ENCODE data around the gene SPATC1L. TPM values are rescaled to one million over a fixed set of nuclear protein-coding genes. Genes with fewer than 3 reads are reported as not detected.

The SPATC1L gene
- total RNA-seq, 2 donors from 2014 or later = 4.4 to 9.6 TPM

DNA sequence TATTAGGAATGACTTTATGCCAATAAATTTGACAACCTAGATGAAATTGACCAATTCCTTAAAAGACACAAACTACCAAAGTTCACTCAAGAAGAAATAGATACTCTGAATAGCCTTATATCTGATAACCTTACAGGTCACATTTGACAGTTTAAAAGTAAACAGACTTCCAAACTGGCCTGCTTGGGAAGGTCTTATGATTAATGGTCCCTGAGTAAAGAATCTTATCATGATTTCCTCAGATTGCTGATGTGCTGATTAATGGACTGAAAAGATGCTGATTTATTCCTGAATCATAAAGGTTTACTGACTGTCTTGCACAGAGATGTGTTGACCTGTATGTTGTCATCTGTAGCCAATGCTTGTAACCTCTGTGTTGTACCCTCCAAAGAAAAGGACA, 19.2 kb downstream of the SPATC1L start:
- no peak overlapping the region for H3K27ac ChIP-seq
- no peak for ATAC-seq
- no peak overlapping the region for H3K4me3 ChIP-seq
- no peaks in the 10 kb centered on the region for H3K9me3 ChIP-seq
- intact Hi-C loops (cut with DNase I) = no loop called here
- no peak for DNase-seq
- TF ChIP-seq CTCF (IDR thresholded peaks at IDR 0.05) = no peak
- no peak for TF ChIP-seq POLR2A (IDR thresholded peaks at IDR 0.05)
- no peaks in the 10 kb centered on the region for H3K27me3 ChIP-seq
- no peaks in the 10 kb centered on the region for H3K4me1 ChIP-seq
- no peaks in the 10 kb centered on the region for H3K36me3 ChIP-seq (replicated peaks in 1 of 2; ENCODE audit: insufficient read depth in 1 of 2, low read depth in 2 of 2)

DNA sequence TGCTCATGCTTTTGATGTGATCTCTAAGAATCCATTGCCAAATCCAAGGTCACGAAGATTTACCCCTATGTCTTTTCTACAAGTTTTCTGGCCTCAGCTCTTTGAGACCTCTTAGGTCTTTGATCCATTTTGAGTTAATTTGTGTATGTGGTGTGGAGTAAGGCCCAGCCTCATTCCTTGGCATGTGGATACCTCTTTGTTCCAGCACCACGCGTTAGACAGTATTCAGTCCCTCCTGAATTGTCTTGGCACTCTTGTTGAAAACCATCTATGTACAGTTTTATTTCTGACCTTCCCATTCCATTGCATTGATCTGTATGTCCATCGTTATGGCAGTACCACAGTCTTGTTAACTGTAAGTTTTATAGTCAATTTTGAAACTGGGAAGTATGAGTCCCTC, 20.9 kb downstream of the SPATC1L start:
- TF ChIP-seq CTCF (IDR thresholded peaks at IDR 0.05) = no peak
- TF ChIP-seq POLR2A (IDR thresholded peaks at IDR 0.05) = no peak
- no peak for ATAC-seq
- H3K27me3 ChIP-seq = no peaks in the 10 kb centered on the region
- no peaks in the 10 kb centered on the region for H3K4me1 ChIP-seq
- no peak overlapping the region for H3K4me3 ChIP-seq
- H3K36me3 ChIP-seq (replicated peaks in 1 of 2; ENCODE audit: insufficient read depth in 1 of 2, low read depth in 2 of 2) = no peaks in the 10 kb centered on the region
- H3K27ac ChIP-seq = no peak overlapping the region
- no peak for DNase-seq
- no peaks in the 10 kb centered on the region for H3K9me3 ChIP-seq
- intact Hi-C loops (cut with DNase I) = no loop called here
- WGBS, 2 donors = 64 to 95% methylated on average over 4 of the region's 4 CpGs

GRCh38 chr21:46161633-46162592, 22.3 kb downstream of the SPATC1L start:
- DNase-seq (peak in 1 of 4 donors; percentile 2), ATAC-seq (no peak)
- no peak overlapping the region for H3K27ac ChIP-seq
- TF ChIP-seq POLR2A (IDR thresholded peaks at IDR 0.05) = no peak
- no peak for TF ChIP-seq CTCF (IDR thresholded peaks at IDR 0.05)
- intact Hi-C loops (cut with DNase I) = no loop called here
- H3K4me1 ChIP-seq = no peaks in the 10 kb centered on the region
- no peaks in the 10 kb centered on the region for H3K9me3 ChIP-seq
- no peaks in the 10 kb centered on the region for H3K27me3 ChIP-seq
- 60 to 94% methylated on average over 25 to 55 of the region's 72 CpGs for WGBS, 2 donors
- no peaks in the 10 kb centered on the region for H3K36me3 ChIP-seq (replicated peaks in 1 of 2; ENCODE audit: insufficient read depth in 1 of 2, low read depth in 2 of 2)
- no peak overlapping the region for H3K4me3 ChIP-seq

DNA sequence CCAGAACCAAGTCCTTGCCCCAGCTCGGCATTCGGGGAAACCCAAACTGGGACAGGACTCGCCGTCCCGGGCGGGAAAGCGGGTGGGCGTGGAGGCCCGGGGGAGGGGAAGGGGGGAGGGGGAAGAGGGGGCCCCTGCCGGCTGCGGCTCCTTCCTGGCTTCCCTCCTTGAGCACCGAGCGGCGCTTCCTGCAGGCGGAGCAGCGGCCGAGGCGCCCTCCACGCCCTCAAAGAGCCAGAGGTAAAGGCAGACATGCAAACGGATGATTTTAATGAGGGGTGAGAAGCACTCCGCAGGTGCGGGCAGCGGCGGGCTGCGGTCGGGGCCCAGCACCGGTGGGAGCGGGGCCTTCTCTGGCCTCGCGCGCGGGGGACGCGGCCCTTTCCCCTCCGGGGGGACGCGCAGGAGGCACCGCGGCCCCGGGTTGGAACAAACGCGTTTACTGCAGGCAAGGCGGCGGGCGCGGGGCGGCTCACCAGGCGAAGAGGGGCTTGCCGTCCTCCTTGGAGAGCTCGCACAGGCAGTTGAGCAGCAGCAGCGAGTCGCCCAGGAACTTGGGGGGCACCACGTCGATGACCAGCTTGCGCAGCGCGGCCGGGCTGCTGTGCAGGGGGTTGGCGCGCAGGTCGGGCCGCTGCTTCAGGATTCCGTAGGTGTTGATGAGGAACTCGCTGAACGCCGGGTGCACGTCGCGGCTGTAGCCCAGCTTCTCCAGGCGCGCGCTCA, 23.2 kb downstream of the SPATC1L start:
- no peak for TF ChIP-seq POLR2A (IDR thresholded peaks at IDR 0.05)
- no peak for TF ChIP-seq CTCF (IDR thresholded peaks at IDR 0.05)
- H3K9me3 ChIP-seq = no peaks in the 10 kb centered on the region
- H3K27me3 ChIP-seq = no peaks in the 10 kb centered on the region
- intact Hi-C loops (cut with DNase I) = no loop called here
- WGBS, 2 donors = 38 to 97% methylated on average over 20 to 44 of the region's 72 CpGs
- no peak for ATAC-seq
- H3K4me1 ChIP-seq = no peaks in the 10 kb centered on the region
- peak in 1 of 4 donors; percentile 17 for DNase-seq
- H3K36me3 ChIP-seq (replicated peaks in 1 of 2; ENCODE audit: insufficient read depth in 1 of 2, low read depth in 2 of 2) = no peaks in the 10 kb centered on the region
- H3K27ac ChIP-seq = no peak overlapping the region
- no peak overlapping the region for H3K4me3 ChIP-seq
